ENCODE measurements around the gene RAET1L.
"Not testable (repeated sequence)": the region's sequence is repeated elsewhere in the genome, so short reads cannot be mapped to it uniquely, and the experiment has no call there.

DNA sequence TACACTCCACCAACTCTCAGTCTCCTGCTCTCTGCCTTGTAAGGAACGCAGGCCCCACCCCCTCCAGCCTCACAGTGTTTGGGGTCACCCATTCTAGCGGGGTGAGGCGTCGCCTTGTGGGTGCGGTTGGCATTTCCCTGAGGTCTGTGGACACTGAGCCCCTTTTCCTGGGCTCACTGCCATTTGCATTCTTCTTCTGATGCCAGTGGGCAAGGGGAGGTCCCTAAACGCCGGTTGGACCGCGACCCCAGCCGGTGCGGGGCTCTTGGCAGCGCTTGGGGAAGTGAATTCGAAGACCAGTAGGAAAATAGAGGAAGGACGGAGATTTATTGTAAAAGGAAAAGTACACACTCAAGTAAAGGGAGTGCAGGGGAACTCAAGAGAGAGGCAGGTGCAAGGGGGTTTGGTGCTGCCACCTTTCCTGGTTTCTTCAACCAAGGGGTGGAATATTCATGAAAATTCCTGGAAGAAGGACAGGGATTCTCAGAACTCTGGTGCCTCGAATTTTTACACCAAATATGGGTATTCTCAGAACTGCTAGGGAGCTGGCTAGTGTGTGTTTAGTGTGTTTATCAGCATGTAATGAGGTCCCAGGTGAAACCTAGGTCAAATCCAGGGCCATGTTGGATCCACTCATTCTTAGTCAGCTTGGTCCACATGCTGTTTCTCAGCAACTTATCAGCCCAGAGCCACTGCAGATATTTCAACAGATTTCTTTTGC, 9.9 kb downstream of the RAET1L start:
- not testable (repeated sequence) for TF ChIP-seq POLR2A (IDR thresholded peaks at IDR 0.05)
- TF ChIP-seq, protein P1, sequence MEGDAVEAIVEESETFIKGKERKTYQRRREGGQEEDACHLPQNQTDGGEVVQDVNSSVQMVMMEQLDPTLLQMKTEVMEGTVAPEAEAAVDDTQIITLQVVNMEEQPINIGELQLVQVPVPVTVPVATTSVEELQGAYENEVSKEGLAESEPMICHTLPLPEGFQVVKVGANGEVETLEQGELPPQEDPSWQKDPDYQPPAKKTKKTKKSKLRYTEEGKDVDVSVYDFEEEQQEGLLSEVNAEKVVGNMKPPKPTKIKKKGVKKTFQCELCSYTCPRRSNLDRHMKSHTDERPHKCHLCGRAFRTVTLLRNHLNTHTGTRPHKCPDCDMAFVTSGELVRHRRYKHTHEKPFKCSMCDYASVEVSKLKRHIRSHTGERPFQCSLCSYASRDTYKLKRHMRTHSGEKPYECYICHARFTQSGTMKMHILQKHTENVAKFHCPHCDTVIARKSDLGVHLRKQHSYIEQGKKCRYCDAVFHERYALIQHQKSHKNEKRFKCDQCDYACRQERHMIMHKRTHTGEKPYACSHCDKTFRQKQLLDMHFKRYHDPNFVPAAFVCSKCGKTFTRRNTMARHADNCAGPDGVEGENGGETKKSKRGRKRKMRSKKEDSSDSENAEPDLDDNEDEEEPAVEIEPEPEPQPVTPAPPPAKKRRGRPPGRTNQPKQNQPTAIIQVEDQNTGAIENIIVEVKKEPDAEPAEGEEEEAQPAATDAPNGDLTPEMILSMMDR (IDR thresholded peaks at IDR 0.05) = not testable (repeated sequence)
